ENCODE data around the gene GTF2IRD1. TPM values are rescaled to one million over a fixed set of nuclear protein-coding genes. Genes with fewer than 3 reads are reported as not detected.
"Not testable (repeated sequence)": the region's sequence is repeated elsewhere in the genome, so short reads cannot be mapped to it uniquely, and the experiment has no call there.

Gene GTF2IRD1
- total and polyA plus RNA-seq, 9 donors, result 12.5 to 44.3 (median 40.7) TPM

DNA sequence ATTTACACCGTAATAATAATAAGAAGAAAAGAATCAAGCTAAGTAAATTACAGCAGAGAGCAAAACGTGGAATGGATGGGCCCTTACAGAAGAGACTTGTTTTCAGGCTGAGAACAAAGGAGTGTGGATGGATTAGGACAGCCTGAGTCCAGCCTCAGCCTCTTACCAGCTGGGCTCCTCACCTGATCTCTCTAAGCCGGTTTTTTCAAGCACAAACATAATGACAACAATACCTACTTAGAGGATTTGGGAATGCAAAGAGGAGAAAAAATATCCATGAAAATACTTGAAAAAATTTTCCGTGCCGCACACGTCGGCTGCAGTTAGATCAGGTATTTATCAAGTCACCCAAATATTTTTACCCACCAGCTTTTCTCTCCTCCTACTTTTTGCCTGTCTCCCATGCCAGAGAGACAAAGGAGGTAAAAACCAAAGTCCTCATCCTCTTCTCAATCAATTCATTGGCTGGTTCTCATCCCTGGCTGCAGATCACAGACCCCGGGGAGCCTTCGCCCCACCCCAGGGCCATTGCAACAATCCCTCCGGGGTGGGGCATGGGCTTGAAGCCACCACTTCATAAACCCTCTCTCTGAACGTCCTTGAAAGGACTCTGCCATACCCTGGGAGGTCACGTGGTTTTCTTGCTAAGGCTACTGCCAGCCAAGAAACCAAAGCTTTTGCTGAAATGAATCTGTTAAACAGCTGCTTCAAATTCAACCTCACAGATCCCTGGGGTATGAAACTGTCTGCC is 174.1 kb downstream of the GTF2IRD1 start:
- H3K27ac ChIP-seq (ENCODE audit: low read length), result peak overlapping the region; percentile 67
- H3K4me1 ChIP-seq (ENCODE audit: control insufficient read depth, insufficient read depth, low read length), result peaks cover 11% of the 10 kb centered on the region
- WGBS (ENCODE audit: insufficient coverage), result 25% methylated on average over 7 of the region's 12 CpGs
- H3K9me3 ChIP-seq (replicated peaks; ENCODE audit: control insufficient read depth, low read depth, low read length), result no peaks in the 10 kb centered on the region
- H3K27me3 ChIP-seq (ENCODE audit: control insufficient read depth, insufficient read depth, low read length), result no peaks in the 10 kb centered on the region
- H3K4me3 ChIP-seq (ENCODE audit: low read length), result no peak overlapping the region
- peak; percentile 84 for DNase-seq
- H3K36me3 ChIP-seq (ENCODE audit: control insufficient read depth, insufficient read depth, low read length), result no peaks in the 10 kb centered on the region

DNA sequence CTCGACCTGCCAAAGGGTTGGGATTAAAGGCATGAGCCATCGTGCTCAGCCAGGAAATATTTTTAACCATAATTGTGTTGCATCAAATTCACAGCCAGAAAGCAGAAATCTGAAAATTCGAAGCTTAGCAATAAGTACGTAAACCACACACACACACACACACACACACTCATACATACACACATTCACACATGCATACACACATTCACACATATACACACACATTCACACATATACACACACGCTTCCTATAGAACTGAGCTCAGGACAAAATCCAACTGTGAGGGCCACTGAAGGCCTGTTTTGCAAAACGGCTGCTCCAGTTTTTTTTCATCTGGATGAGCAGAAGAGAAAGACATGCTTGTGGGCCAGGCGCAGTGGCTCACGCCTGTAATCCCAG is 178.8 kb downstream of the GTF2IRD1 start:
- WGBS (ENCODE audit: insufficient coverage), result 25% methylated on average over 2 of the region's 8 CpGs
- no peak for DNase-seq
- H3K4me1 ChIP-seq (ENCODE audit: control insufficient read depth, insufficient read depth, low read length), result peaks cover 14% of the 10 kb centered on the region
- H3K4me3 ChIP-seq (ENCODE audit: low read length), result no peak overlapping the region
- H3K27me3 ChIP-seq (ENCODE audit: control insufficient read depth, insufficient read depth, low read length), result no peaks in the 10 kb centered on the region
- H3K27ac ChIP-seq (ENCODE audit: low read length), result no peak overlapping the region
- no peaks in the 10 kb centered on the region for H3K9me3 ChIP-seq (replicated peaks; ENCODE audit: control insufficient read depth, low read depth, low read length)
- H3K36me3 ChIP-seq (ENCODE audit: control insufficient read depth, insufficient read depth, low read length), result no peaks in the 10 kb centered on the region

DNA sequence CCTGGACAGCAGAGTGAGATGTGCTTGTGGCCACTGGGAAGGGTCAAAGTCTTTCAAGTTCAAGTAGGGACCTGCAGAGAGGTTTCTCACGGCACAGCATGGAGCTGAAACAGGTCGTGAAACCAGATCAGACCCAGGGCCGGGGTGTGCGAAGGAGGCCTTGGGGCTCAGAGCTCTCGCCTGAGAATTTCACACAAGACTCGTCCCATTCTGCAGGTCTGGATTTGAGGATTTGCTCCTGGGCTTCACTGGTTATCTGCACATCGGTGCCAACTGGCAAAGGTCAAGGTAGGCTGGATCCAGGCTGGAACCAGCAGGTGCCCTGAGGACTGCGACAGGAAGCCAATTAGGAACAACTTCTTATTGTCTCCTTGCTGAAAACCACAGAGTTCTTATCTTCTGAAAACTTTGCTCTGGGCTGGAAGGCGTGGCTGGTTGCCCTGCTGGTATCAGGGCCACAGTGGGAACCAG is 179.8 kb downstream of the GTF2IRD1 start:
- no peaks in the 10 kb centered on the region for H3K9me3 ChIP-seq (replicated peaks; ENCODE audit: control insufficient read depth, low read depth, low read length)
- no peak overlapping the region for H3K4me3 ChIP-seq (ENCODE audit: low read length)
- 86% methylated on average over 8 of the region's 9 CpGs for WGBS (ENCODE audit: insufficient coverage)
- peaks cover 8% of the 10 kb centered on the region for H3K4me1 ChIP-seq (ENCODE audit: control insufficient read depth, insufficient read depth, low read length)
- no peaks in the 10 kb centered on the region for H3K27me3 ChIP-seq (ENCODE audit: control insufficient read depth, insufficient read depth, low read length)
- no peak for DNase-seq
- no peak overlapping the region for H3K27ac ChIP-seq (ENCODE audit: low read length)
- no peaks in the 10 kb centered on the region for H3K36me3 ChIP-seq (ENCODE audit: control insufficient read depth, insufficient read depth, low read length)

DNA sequence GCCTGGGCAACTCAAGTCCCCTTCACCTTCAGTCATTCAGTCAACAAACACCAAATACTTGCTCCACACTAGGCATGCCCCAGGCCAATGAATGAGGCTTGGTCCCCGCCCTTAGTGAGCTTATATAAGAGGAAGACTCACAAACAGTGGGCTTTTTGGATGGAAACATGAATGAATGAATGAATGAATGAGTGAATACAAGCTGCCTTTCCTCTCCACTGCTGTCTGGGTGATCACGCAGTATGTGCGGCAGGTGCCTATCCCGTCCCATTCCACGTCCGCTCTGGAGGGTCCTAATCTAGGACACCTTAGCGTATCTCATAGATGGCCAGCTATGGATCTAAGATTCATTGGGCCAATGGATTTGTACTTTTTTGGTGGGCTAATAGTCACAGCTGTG is 184.0 kb downstream of the GTF2IRD1 start:
- no peaks in the 10 kb centered on the region for H3K27me3 ChIP-seq (ENCODE audit: control insufficient read depth, insufficient read depth, low read length)
- H3K9me3 ChIP-seq (replicated peaks; ENCODE audit: control insufficient read depth, low read depth, low read length), result peaks cover 2% of the 10 kb centered on the region
- no peak overlapping the region for H3K4me3 ChIP-seq (ENCODE audit: low read length)
- no peak for DNase-seq
- peaks cover 5% of the 10 kb centered on the region for H3K4me1 ChIP-seq (ENCODE audit: control insufficient read depth, insufficient read depth, low read length)
- no CpG with 5 or more reads among the region's 7 CpGs for WGBS (ENCODE audit: insufficient coverage)
- no peak overlapping the region for H3K27ac ChIP-seq (ENCODE audit: low read length)
- H3K36me3 ChIP-seq (ENCODE audit: control insufficient read depth, insufficient read depth, low read length), result no peaks in the 10 kb centered on the region

DNA sequence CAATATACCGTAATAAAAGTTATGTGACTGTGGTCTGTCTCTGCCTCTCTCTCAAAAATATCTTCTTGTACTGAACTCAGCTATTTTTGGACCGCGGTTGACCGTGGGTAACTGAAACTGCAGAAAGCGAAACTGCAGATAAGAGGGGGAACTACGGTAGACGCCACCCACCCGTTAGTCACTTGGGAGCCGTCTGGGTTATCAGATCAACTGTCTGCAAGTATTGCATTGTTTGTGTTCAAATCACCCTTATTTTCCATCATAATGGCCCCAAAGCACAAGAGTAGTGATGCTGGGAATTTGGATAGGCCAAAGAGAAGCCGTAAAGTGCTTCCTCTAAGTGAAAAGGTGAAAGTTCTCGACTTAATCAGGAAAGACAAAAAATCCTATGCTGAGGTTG is 196.3 kb downstream of the GTF2IRD1 start:
- H3K4me1 ChIP-seq (ENCODE audit: control insufficient read depth, insufficient read depth, low read length); H3K4me3 ChIP-seq (ENCODE audit: low read length): not testable (repeated sequence)
- WGBS (ENCODE audit: insufficient coverage), result 47% methylated on average over 3 of the region's 11 CpGs

DNA sequence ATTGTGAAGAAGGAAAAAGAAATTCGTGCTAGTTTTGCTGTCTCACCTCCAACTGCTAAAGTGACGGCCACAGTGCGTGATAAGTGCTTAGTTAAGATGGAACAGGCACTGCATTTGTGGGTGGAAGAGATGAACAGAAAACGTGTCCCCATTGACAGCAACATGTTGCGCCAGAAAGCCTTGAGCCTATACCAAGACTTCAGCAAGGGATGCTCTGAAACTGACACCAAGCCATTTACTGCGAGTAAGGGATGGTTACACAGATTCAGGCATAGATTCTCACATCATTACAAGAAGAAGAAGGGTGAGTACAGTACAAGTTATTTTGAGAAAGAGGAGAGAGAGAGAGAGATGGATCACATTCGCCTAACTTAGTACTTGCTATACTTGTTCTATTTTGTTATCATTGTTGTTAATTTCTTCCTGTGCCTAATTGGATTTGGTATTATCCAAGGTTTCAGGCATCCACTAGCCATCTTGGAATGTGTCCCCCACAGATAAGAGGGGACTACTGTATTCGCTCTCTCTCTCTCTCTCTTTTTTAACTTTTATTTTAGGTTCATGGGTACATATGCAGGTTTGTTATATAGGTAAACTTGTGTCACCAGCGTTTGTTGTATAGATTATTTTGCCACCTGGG is 196.9 kb downstream of the GTF2IRD1 start:
- not testable (repeated sequence) for H3K27ac ChIP-seq (ENCODE audit: low read length); H3K4me3 ChIP-seq (ENCODE audit: low read length); H3K4me1 ChIP-seq (ENCODE audit: control insufficient read depth, insufficient read depth, low read length); H3K9me3 ChIP-seq (replicated peaks; ENCODE audit: control insufficient read depth, low read depth, low read length); H3K36me3 ChIP-seq (ENCODE audit: control insufficient read depth, insufficient read depth, low read length); DNase-seq; H3K27me3 ChIP-seq (ENCODE audit: control insufficient read depth, insufficient read depth, low read length)
- WGBS (ENCODE audit: insufficient coverage), result no CpG with 5 or more reads among the region's 9 CpGs

More for the DNA sequence above, 196.3 kb downstream of the GTF2IRD1 start:
- H3K27ac ChIP-seq (ENCODE audit: low read length); H3K9me3 ChIP-seq (replicated peaks; ENCODE audit: control insufficient read depth, low read depth, low read length); H3K36me3 ChIP-seq (ENCODE audit: control insufficient read depth, insufficient read depth, low read length); H3K27me3 ChIP-seq (ENCODE audit: control insufficient read depth, insufficient read depth, low read length): not testable (repeated sequence)
- DNase-seq, result peak; percentile 52

DNA sequence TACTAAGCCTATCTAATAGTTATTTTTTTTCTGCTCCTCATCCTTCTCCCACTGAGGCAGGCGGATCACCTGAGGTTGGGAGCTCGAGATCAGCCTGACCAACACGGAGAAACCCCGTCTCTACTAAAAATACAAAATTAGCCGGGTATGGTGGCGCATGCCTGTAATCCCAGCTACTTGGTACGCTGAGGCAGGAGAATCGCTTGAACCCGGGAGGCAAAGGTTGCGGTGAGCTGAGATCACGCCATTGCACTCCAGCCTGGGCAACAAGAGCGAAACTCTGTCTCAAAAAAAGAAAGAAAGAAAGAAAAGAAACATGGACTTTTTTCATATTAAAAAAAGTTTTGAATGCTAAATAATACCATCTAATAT is 197.4 kb downstream of the GTF2IRD1 start:
- H3K27me3 ChIP-seq (ENCODE audit: control insufficient read depth, insufficient read depth, low read length); H3K27ac ChIP-seq (ENCODE audit: low read length); H3K36me3 ChIP-seq (ENCODE audit: control insufficient read depth, insufficient read depth, low read length); H3K9me3 ChIP-seq (replicated peaks; ENCODE audit: control insufficient read depth, low read depth, low read length); H3K4me3 ChIP-seq (ENCODE audit: low read length); H3K4me1 ChIP-seq (ENCODE audit: control insufficient read depth, insufficient read depth, low read length); DNase-seq: not testable (repeated sequence)
- WGBS (ENCODE audit: insufficient coverage), result 100% methylated on average over 1 of the region's 12 CpGs

Other genes with a start within 250 kb of the GTF2IRD1 start
- 2.1 TPM for gene LAT2, start 243.9 kb upstream of the GTF2IRD1 start, total RNA-seq
- gene LAT2, start 243.9 kb upstream of the GTF2IRD1 start, polyA plus RNA-seq (ENCODE audit: insufficient read depth in 1 of 8, insufficient read length in 8 of 8, low replicate concordance in 1 of 8), result 1 to 10 TPM; 3.5 to 4.6 (median 3.9) TPM
- gene RFC2, start 199.5 kb upstream of the GTF2IRD1 start, total RNA-seq, result 27.5 TPM
- 10 to 100 TPM; 30.3 to 39.5 (median 38.3) TPM for gene RFC2, start 199.5 kb upstream of the GTF2IRD1 start, polyA plus RNA-seq (ENCODE audit: insufficient read depth in 1 of 8, insufficient read length in 8 of 8, low replicate concordance in 1 of 8)
- gene CLIP2, start 164.5 kb upstream of the GTF2IRD1 start, total RNA-seq, result 11.0 TPM
- 10 to 100 TPM; 14.1 to 30.3 (median 21.2) TPM for gene CLIP2, start 164.5 kb upstream of the GTF2IRD1 start, polyA plus RNA-seq (ENCODE audit: insufficient read depth in 1 of 8, insufficient read length in 8 of 8, low replicate concordance in 1 of 8)
- gene GTF2I, start 203.8 kb downstream of the GTF2IRD1 start, total RNA-seq, result 101 TPM
- gene GTF2I, start 203.8 kb downstream of the GTF2IRD1 start, polyA plus RNA-seq (ENCODE audit: insufficient read depth in 1 of 8, insufficient read length in 8 of 8, low replicate concordance in 1 of 8), result 100 to 1,000 TPM; 126 to 171 (median 150) TPM

All from muscle of leg (tissue), 11 donors.